Fibroblast of skin of right quadriceps (primary cell): ENCODE results near the gene PRMT2.
"Not testable (repeated sequence)": the region's sequence is repeated elsewhere in the genome, so short reads cannot be mapped to it uniquely, and the experiment has no call there.

Experiments used
- DNase-seq: peaks from one replicate; pipeline ENCODE4 v3.0.0-alpha.2; 2013

The PRMT2 gene

DNA sequence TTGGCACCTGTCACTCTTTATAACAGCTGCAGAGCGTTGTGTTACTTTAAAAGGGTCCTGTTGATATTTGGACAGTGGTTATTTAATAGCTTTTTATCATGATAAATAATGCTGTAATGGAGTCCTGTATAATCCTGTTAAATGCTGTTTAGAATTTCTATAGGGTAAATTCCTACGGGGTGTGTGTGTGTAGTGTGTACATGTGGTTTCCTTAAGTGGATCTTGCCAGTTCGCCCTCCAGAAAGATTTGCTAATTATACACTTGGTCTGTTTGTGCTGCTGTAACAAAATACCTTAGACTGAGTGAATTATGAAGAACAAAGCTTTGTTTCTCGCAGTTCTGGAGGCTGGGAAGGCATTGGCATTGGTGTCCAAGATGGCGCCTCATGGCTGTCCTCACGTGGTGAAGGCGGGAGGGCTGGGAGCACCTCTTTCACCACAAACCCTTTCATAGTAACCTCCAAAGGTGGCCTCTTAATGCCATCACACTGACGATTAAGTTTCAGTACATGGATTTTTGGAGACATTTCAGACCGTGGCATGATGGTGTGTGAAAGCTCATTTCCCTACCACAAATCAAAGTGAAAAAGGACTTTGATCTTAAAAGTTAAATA, 11.2 kb downstream of the PRMT2 start:
- no peak for DNase-seq

DNA sequence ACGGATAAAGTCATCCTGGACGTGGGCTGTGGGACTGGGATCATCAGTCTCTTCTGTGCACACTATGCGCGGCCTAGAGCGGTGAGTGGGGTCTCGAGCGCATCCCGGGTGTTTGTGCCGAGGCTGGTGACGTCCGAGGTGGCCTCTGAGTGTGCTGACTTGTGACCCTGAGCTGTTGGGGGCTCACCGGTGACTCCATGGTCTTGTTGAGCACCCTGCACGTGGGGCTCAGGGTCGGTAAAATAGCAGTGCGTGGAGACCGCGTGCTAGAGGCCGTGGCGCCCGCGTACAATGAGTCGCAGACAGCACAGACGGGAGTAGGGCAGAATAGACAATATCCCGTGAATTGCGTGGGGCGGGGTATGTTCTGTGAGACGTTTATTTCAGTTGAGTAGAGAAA, 13.1 kb downstream of the PRMT2 start:
- DNase-seq: no peak

- no peak for DNase-seq
These were observed 13.9 kb downstream of the PRMT2 start for GRCh38 chr21:46649356-46649755.

GRCh38 chr21:46650476-46651098, 15.1 kb downstream of the PRMT2 start:
- no peak for DNase-seq

DNA sequence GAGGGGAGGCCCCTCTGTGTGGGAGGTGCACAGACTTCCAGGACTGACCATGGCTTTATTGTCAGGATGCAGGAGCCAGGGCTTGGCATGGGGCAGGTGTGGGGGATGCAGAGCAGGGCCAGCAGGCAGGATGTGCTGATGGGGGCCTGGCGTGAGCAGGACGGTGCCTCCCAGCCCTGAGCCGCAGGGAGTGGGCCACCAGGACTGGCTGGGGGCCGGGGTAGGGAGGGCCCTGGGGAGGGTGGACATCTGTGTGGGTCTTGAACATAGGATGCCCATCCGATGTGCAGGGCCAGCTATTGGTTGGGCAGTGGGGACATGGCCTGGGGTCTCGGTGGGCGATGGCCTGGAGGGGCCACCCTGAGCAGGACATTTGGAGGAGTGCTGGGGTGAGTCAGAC, 15.6 kb downstream of the PRMT2 start:
- no peak for DNase-seq

DNA sequence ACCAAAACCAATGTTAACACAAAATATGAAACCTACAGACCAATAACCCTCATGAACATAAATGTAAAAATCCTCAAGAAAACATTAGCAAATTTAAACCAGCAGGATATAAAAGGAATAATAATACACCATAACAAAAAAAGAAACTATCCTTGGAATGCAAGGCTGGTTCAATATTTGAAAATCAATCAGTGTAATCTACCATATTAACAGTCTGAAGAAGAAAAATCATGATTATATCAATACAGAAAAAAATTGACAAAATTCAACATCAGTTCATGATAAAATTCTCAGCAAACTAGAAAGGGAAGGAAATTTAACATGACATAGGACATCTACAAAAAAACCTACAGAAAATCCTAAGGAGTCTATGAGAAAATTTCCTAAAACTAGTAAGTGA, 19.8 kb downstream of the PRMT2 start:
- DNase-seq: no peak

- no peak for DNase-seq
These were observed 21.3 kb downstream of the PRMT2 start for GRCh38 chr21:46656820-46657219.

- DNase-seq: no peak
These were observed 25.0 kb downstream of the PRMT2 start for GRCh38 chr21:46660505-46660904.

GRCh38 chr21:46661211-46661625, 25.7 kb downstream of the PRMT2 start:
- peak; percentile 85 for DNase-seq

- no peak for DNase-seq
These were observed 26.3 kb downstream of the PRMT2 start for GRCh38 chr21:46661642-46662366.

- DNase-seq: no peak
These were observed 26.8 kb downstream of the PRMT2 start for GRCh38 chr21:46662367-46662654.

- DNase-seq: no peak
These were observed 27.5 kb downstream of the PRMT2 start for GRCh38 chr21:46662765-46663500.

DNA sequence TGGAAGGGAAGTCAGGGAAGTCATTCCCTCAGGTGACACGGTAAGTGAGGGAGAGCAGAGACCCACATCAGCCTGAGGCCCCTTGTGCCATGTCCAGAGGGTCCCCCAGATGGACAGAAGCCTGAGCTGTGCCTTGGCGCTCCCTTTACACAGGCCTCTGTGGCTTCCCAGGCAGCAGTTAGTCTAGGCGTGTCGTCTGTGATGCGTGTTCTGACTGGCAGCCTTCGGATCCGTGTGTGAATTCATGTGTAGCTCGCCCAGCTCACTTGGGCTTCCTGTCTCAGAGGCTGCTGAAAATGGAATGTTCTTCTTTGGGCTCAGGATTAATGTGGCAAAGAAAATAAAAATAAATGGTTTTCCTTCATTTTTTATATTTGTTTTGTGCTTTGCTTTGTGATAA, 28.3 kb downstream of the PRMT2 start:
- no peak for DNase-seq

- no peak for DNase-seq
These were observed 29.0 kb downstream of the PRMT2 start for GRCh38 chr21:46664316-46664995.

DNA sequence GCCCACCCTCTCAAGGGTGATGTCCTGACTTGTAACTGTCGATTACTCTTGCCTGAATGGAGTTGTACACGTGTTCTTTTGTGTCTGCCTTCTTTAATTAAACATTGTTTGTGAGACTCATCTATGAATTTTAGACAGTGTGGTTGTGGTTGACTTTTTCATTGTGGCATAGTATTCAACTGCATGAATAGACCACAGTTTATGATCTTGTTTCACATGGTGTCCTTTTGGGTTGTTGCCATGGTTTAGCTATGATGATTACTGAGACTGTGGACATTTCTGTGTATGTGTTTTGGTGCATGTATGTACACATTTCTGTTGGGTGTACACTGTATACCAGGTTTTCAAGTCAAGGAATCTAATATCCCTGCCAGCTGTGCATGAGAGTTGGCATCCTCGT, 30.1 kb downstream of the PRMT2 start:
- no peak for DNase-seq

DNA sequence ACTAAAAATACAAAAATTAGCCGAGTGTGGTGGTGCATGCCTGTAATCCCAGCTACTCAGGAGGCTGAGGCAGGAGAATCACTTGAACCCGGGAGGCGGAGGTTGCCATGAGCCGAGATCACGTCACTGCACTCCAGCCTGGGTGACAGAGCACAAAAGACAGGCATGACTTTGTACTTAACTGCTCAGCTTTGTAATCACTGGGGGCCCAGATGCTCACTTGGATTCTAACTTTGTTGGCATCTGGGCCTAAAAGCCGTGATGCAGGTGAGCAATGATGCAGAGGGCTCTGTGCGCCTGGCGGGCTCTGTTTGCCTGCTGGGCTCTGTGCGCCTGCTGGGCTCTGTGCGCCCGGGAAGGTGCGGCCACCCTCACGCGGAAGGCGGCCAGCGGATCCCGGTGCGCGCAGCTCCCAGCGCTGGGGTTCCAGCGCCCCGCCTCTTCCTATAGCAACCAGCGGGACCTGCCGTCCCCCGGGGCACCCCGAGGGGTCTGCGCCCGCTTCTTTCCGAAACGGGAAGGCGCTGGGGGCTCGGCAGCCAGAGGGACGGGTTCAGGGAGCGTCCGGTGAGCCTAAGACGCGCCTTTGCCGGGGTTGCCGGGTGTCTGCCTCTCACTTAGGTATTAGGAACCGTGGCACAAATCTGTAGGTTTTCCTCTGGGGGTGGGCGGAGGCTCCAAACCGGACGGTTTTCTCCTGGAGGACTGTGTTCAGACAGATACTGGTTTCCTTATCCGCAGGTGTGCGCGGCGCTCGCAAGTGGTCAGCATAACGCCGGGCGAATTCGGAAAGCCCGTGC, 31.7 kb downstream of the PRMT2 start:
- DNase-seq: peak; percentile 19

GRCh38 chr21:46667741-46668380, 32.4 kb downstream of the PRMT2 start:
- DNase-seq: peak; percentile 33

GRCh38 chr21:46668381-46668780, 32.9 kb downstream of the PRMT2 start:
- no peak for DNase-seq

DNA sequence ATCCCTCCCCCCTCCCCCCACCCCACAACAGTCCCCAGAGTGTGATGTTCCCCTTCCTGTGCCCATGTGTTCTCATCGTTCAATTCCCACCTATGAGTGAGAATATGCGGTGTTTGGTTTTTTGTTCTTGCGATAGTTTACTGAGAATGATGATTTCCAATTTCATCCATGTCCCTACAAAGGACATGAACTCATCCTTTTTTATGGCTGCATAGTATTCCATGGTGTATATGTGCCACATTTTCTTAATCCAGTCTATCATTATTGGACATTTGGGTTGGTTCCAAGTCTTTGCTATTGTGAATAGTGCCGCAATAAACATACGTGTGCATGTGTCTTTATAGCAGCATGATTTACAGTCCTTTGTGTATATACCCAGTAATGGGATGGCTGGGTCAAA, 33.4 kb downstream of the PRMT2 start:
- DNase-seq: not testable (repeated sequence)

DNA sequence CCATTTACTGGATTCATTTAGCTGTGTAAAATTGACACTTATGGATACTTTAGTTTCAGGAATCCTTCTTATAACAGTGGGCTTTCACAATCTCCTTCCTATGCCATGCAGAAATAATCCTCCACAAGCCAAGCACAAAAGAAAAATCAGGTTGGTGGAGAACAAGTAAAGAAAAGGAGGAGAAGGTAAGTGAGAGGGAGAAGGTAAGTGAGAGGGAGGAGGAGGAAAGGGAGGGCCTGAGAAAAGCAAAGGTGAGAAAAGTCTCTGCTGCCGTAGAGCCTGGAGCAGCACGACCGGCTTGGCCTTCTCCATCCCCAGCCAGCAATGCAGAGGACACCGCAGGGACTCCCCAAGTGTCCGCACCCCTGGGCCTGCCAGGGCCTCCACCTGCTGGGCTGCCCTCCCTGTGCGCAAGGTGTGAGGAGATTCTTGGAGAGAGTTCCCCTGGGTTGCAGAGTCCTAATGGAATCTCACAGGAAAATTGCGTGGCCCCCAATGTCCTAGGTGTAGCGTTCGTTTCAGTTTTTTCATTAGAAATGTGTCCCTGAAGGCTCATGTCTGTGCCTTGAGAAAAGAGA, 39.0 kb downstream of the PRMT2 start:
- no peak for DNase-seq

DNA sequence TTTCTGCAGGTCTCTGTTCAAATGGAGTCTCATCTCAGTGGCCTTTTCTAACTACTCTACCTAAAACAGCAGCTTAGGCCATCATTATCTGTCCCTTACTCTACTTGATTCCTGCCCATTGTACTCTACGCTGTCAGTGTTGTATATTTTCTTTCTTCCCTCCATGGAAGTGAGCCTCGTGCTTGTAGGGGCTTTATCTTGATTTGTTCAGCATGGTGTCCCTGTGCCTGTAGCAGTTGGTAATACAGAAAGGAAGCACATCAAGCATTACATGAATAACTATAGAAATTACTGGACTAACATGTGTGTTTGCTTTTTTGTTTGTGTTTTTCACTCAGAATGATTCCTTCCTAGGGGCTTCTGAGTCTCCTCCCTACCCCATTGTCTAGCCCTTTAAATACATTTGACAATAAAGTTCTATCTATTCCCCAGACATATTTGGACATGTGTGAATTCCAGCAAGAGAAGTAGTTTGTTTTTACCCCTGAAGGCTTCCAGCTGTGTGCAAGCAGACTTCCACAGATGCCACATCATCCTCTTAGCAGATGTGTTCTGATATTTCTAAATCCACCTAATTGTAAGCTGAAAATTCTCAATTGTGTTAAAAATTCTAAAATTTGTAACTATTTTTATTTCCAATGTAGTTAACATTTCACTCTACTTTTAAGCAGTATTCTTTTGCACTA, 40.3 kb downstream of the PRMT2 start:
- DNase-seq: no peak
